CD8-positive, alpha-beta memory T cell (primary cell): ENCODE measurements around the gene CDK4. TPM values are rescaled to one million over a fixed set of nuclear protein-coding genes. Genes with fewer than 3 reads are reported as not detected.
"Not testable (repeated sequence)": the region's sequence is repeated elsewhere in the genome, so short reads cannot be mapped to it uniquely, and the experiment has no call there.

Experiments
- CTCF ChIA-PET: fragments of 350-600 bp; sonication (Branson Sonifier 250); formaldehyde crosslinking; loops from one replicate; lab custom pipeline; 2021; ENCODE audit warnings: antibody characterized with exemption; lab: Charles Lee
- POLR2A ChIA-PET: fragments of 350-600 bp; sonication (Branson Sonifier 250); formaldehyde crosslinking; loops from one replicate; lab custom pipeline; 2021; ENCODE audit warnings: antibody characterized with exemption; lab: Charles Lee
- DNase-seq, 5 donors: peaks; one replicate each; pipeline versions ENCODE4 v3.0.0 to v3.0.0-alpha.2; 2020 to 2022; ENCODE audit warnings: mixed read lengths in 1 of 5
- H3K27ac ChIP-seq: one replicate; pipeline ENCODE4 v1.7.0; 2013; ENCODE audit warnings: low read depth, mild to moderate bottlenecking, low read length, moderate library complexity
- H3K27me3 ChIP-seq: 2 replicates; pipeline ENCODE4 v1.7.0; 2013; ENCODE audit warnings: low read length, mild to moderate bottlenecking; ENCODE audit not compliant: insufficient read depth, poor library complexity, severe bottlenecking
- H3K36me3 ChIP-seq: 2 replicates; pipeline ENCODE4 v1.7.0; 2013; ENCODE audit warnings: mild to moderate bottlenecking, low read length, moderate library complexity; ENCODE audit not compliant: insufficient read depth
- H3K4me1 ChIP-seq: 2 replicates; pipeline ENCODE4 v1.7.0; 2013; ENCODE audit warnings: mild to moderate bottlenecking, low read length, moderate library complexity; ENCODE audit not compliant: insufficient read depth
- H3K4me3 ChIP-seq: 2 replicates; pipeline ENCODE4 v1.7.0; 2013; ENCODE audit warnings: mild to moderate bottlenecking, low read length
- H3K9me3 ChIP-seq: 2 replicates; pipeline ENCODE4 v1.7.0; 2013; ENCODE audit warnings: mild to moderate bottlenecking, low read length
- H3K27ac Mint-ChIP-seq, 8 donors: one replicate each; pipeline ENCODE4 v1.8.0; 2020 to 2021; ENCODE audit warnings: mixed read lengths in 8 of 8, mild to moderate bottlenecking in 6 of 8, inconsistent platforms in 3 of 8, moderate library complexity in 3 of 8
- H3K27me3 Mint-ChIP-seq, 2 donors: one replicate each; pipeline ENCODE4 v1.8.0; 2020 to 2021; ENCODE audit warnings: mixed read lengths in 2 of 2, mild to moderate bottlenecking in 1 of 2, moderate library complexity in 1 of 2
- H3K36me3 Mint-ChIP-seq, 3 donors: one replicate each; pipeline ENCODE4 v1.8.0; 2020 to 2021; ENCODE audit warnings: mixed read lengths in 3 of 3, inconsistent platforms in 1 of 3, mild to moderate bottlenecking in 1 of 3
- H3K4me1 Mint-ChIP-seq, 3 donors: one replicate each; pipeline ENCODE4 v1.8.0; 2020 to 2021; ENCODE audit warnings: mixed read lengths in 3 of 3, inconsistent platforms in 1 of 3, mild to moderate bottlenecking in 1 of 3
- H3K4me3 Mint-ChIP-seq, 7 donors: one replicate each; pipeline ENCODE4 v1.8.0; 2020 to 2021; ENCODE audit warnings: mixed read lengths in 7 of 7, mild to moderate bottlenecking in 6 of 7, moderate library complexity in 4 of 7, inconsistent platforms in 2 of 7
- H3K9me3 Mint-ChIP-seq, 5 donors: one replicate each; pipeline ENCODE4 v1.8.0; 2020 to 2022; ENCODE audit warnings: mixed read lengths in 5 of 5, mild to moderate bottlenecking in 3 of 5, moderate library complexity in 2 of 5, inconsistent platforms in 1 of 5
- polyA plus RNA-seq: library from polyadenylated mRNA; unstranded; fragments of 300-500 nt; fragmentation: Illumina TruSeq; gene quantifications from one replicate; pipeline ENCODE4 v1.2.3, GENCODE V29; 2021
- total RNA-seq, 2 experiments: library from RNA; stranded (reverse); gene quantifications; one replicate each; pipeline ENCODE4 v1.2.3, GENCODE V29; 2021

CDK4 gene
- total and polyA plus RNA-seq, 3 experiments from 2014 or later, result 76.0 to 304 (median 268) TPM

DNA sequence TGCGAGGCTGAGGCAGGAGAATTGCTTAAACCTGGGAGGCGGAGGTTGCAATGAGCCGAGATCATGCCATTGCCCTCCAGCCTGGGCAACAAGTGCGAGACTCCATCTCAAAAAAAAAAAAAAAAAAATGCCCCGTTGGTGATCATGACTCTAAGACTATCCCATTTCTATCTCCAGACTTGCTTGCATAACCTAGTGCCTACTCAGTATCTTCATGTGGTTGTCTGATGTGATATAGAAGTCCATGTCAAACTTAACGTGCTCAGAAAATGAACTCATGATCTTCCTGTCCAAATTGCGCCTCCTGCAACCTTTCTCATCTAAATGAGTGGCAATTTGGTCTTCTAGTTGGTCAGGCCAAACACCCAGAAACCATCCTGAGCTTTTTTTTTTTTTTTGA, 25.8 kb upstream of the CDK4 start:
- peaks cover 31% of the 10 kb centered on the region for H3K4me1 ChIP-seq
- POLR2A ChIA-PET, result no interaction called here

DNA sequence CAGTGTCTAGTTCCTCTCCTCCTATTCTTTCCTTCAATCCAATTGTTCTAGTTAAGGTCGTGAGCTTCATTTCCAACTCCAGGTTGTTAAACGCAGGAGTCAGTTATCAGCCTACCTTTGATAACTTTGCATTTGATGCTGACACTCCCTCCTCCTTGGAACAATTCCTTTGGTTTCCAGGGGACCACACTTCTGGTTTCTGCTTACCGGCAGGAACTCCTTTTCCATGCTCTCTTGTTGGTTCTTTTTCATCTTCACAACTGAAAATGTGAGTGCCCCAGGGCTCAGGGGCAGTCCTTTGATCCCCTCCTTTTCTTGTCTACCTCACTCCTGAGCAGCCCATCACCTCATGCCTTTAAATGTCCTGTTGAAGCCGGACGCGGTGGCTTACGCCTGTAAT, 25.3 kb upstream of the CDK4 start:
- ChIA-PET CTCF (interaction anchor here (3.6 kb wide), 1 partner anchor 12 kb away, joined by 10 read pairs; no protein-coding TSS in a partner anchor), POLR2A (no interaction called here)
- peaks cover 0 to 2% of the 10 kb centered on the region in 2 donors for H3K27me3 Mint-ChIP-seq
- Histone ChIP-seq H3K36me3 (no peaks in the 10 kb centered on the region), H3K4me3 (no peak overlapping the region), H3K9me3 (no peaks in the 10 kb centered on the region), H3K4me1 (peaks cover 35% of the 10 kb centered on the region), H3K27me3 (no peaks in the 10 kb centered on the region), H3K27ac (no peak overlapping the region)
- H3K36me3 Mint-ChIP-seq, result peaks cover 4 to 7% (median 6%) of the 10 kb centered on the region in 3 donors
- H3K4me3 Mint-ChIP-seq, result peak overlapping the region in 1 of 7 donors; percentile 55
- H3K4me1 Mint-ChIP-seq, result peaks cover 33 to 41% (median 36%) of the 10 kb centered on the region in 3 donors
- no peak for DNase-seq
- H3K27ac Mint-ChIP-seq, result peak overlapping the region in 1 of 8 donors; percentile 64
- no peaks in the 10 kb centered on the region for H3K9me3 Mint-ChIP-seq

More for the DNA sequence above, 25.8 kb upstream of the CDK4 start:
- peaks cover 37 to 44% (median 39%) of the 10 kb centered on the region in 3 donors for H3K4me1 Mint-ChIP-seq
- no peak for DNase-seq
- Histone ChIP-seq H3K27me3 (no peaks in the 10 kb centered on the region), H3K9me3 (no peaks in the 10 kb centered on the region), H3K4me3 (no peak overlapping the region), H3K27ac (no peak overlapping the region), H3K36me3 (no peaks in the 10 kb centered on the region)
- CTCF ChIA-PET, result interaction anchor here (1.2 to 3.6 kb wide), 2 partner anchors 12 to 21 kb away, joined by 5 to 10 read pairs; no protein-coding TSS in a partner anchor
- peaks cover 7 to 8% (median 8%) of the 10 kb centered on the region in 3 donors for H3K36me3 Mint-ChIP-seq
- peak overlapping the region in 1 of 8 donors; percentile 44 for H3K27ac Mint-ChIP-seq
- peak overlapping the region in 1 of 7 donors; percentile 55 for H3K4me3 Mint-ChIP-seq
- peaks cover 0 to 3% of the 10 kb centered on the region in 2 donors for H3K27me3 Mint-ChIP-seq
- H3K9me3 Mint-ChIP-seq, result no peaks in the 10 kb centered on the region

DNA sequence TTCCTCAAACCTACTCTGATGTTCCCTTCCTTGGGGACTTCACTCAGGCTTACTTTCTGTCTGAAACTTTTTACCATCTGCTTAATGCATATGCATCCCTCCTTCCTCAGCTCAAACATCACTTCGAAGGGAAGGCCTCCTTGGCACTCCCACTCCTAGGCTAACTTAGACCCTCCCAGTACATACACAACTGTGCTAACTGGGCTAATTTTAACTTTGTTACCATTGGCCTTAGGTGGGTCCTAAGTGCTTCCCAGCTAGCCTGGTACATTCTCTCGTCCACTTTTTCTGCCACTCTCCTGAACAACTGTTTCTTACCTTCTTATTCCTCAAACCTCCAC, 24.1 kb upstream of the CDK4 start:
- no peak for DNase-seq
- peaks cover 28% of the 10 kb centered on the region for H3K4me1 ChIP-seq
- peaks cover 0 to 2% of the 10 kb centered on the region in 2 donors for H3K27me3 Mint-ChIP-seq
- no peaks in the 10 kb centered on the region for H3K9me3 Mint-ChIP-seq
- H3K27me3 ChIP-seq, result no peaks in the 10 kb centered on the region
- H3K9me3 ChIP-seq, result no peaks in the 10 kb centered on the region
- no peak overlapping the region for H3K4me3 ChIP-seq
- peaks cover 31 to 39% (median 32%) of the 10 kb centered on the region in 3 donors for H3K4me1 Mint-ChIP-seq
- H3K36me3 ChIP-seq, result no peaks in the 10 kb centered on the region
- H3K4me3 Mint-ChIP-seq, result peak overlapping the region in 1 of 7 donors; percentile 57
- CTCF ChIA-PET, result interaction anchor here (1.4 kb wide), 1 partner anchor 20 kb away, joined by 5 read pairs; no protein-coding TSS in a partner anchor
- H3K27ac ChIP-seq, result no peak overlapping the region
- peak overlapping the region in 1 of 8 donors; percentile 25 for H3K27ac Mint-ChIP-seq
- peaks cover 6 to 7% (median 7%) of the 10 kb centered on the region in 3 donors for H3K36me3 Mint-ChIP-seq
- POLR2A ChIA-PET, result no interaction called here

DNA sequence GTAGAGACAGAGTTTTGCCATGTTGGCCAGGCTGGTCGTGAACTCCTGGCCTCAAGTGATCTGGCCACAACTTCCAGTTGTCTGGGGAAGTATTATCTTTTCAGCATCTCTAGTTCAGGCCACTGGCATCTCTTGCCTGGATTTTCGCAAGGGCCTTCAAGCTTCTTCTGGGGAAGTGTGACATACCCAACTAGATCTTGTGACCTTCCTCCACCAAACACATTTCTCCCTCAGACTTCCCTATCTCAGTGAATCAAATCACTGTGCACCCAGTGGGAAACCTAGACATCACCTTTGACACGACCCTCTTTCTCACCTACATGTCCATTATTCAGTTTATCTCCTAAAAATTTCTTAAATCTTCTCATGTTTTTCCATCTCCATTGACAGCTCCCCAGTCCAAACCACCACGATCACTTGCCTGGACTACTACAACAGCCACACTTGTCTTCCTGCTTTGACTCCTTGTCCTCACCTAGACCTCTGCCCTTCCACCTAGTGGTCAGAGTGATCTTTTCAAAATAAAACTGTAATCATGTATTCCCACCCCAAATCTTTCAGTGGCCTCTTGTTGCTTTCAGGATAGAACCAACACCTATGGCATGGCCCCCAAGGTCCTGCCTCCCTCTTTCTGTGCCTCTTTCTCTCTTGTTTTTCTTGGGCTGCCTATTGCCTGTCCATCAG, 23.6 kb upstream of the CDK4 start:
- Histone ChIP-seq H3K4me3 (no peak overlapping the region), H3K36me3 (no peaks in the 10 kb centered on the region), H3K27me3 (no peaks in the 10 kb centered on the region), H3K4me1 (peaks cover 24% of the 10 kb centered on the region), H3K9me3 (no peaks in the 10 kb centered on the region), H3K27ac (no peak overlapping the region)
- CTCF ChIA-PET, result interaction anchor here (1.4 kb wide), 1 partner anchor 19 kb away, joined by 5 read pairs; no protein-coding TSS in a partner anchor
- Mint-ChIP-seq H3K4me1 (peaks cover 27 to 39% (median 31%) of the 10 kb centered on the region in 3 donors), H3K27me3 (peaks cover 0 to 2% of the 10 kb centered on the region in 2 donors), H3K36me3 (peaks cover 6 to 7% (median 7%) of the 10 kb centered on the region in 3 donors), H3K9me3 (no peaks in the 10 kb centered on the region), H3K4me3 (peak overlapping the region in 3 of 7 donors; percentile 5 to 57 (median 5)), H3K27ac (peak overlapping the region in 3 of 8 donors; percentile 2 to 25 (median 18))
- POLR2A ChIA-PET, result interaction anchor here (0.8 kb wide), 1 partner anchor 54 kb away, joined by 3 read pairs; no protein-coding TSS in a partner anchor
- no peak for DNase-seq

DNA sequence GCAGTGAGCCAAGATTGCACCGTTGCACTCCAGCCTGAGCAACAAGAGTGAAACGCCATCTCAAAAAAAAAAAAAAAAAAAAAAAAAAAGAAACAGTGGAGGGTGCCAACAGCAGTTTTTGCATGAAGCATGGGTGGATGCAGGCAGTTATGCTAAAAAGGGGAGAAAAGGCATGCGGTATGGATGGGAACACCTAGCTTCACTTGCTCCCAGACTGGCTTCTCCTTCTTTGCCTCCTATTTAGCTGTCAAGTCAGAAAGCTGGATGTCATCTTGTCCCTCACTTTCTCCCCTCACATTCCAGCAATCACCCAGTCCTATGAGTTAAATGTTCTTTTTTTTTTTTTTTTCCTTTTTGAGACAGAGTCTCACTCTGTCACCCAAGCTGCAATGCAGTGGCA, 22.9 kb upstream of the CDK4 start:
- H3K4me1 ChIP-seq, result peaks cover 17% of the 10 kb centered on the region
- peaks cover 7% of the 10 kb centered on the region in 3 donors for H3K36me3 Mint-ChIP-seq
- no peaks in the 10 kb centered on the region for H3K36me3 ChIP-seq
- no peaks in the 10 kb centered on the region for H3K9me3 Mint-ChIP-seq
- ChIA-PET CTCF (interaction anchor here (1.4 kb wide), 1 partner anchor 19 kb away, joined by 5 read pairs; no protein-coding TSS in a partner anchor), POLR2A (interaction anchor here (0.8 kb wide), 1 partner anchor 53 kb away, joined by 3 read pairs; no protein-coding TSS in a partner anchor)
- no peak overlapping the region for H3K27ac ChIP-seq
- no peak for DNase-seq
- peak overlapping the region in 1 of 8 donors; percentile 89 for H3K27ac Mint-ChIP-seq
- H3K27me3 ChIP-seq, result no peaks in the 10 kb centered on the region
- no peaks in the 10 kb centered on the region for H3K9me3 ChIP-seq
- no peak overlapping the region for H3K4me3 ChIP-seq
- peaks cover 0 to 2% of the 10 kb centered on the region in 2 donors for H3K27me3 Mint-ChIP-seq
- peaks cover 25 to 33% (median 30%) of the 10 kb centered on the region in 3 donors for H3K4me1 Mint-ChIP-seq
- peak overlapping the region in 1 of 7 donors; percentile 57 for H3K4me3 Mint-ChIP-seq

DNA sequence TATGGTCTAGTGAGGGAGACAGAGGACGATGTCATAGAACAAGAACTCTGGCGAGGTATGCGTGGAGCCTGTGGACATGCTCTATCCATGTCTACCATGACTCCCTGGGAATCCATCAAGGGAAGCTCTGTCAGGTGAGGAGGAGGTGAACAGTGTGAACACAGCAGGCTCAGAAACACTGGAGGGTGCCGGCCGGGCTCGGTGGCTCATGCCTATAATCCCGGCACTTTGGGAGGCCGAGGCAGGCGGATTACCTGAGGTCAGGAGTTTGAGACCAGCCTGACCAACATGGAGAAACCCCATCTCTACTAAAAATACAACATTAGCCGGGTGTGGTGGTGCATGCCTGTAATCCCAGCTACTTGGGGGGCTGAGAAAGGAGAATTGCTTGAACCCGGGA, 22.5 kb upstream of the CDK4 start:
- H3K4me3 ChIP-seq, H3K27me3 ChIP-seq, H3K9me3 Mint-ChIP-seq, H3K27me3 Mint-ChIP-seq, POLR2A ChIA-PET, DNase-seq, H3K27ac Mint-ChIP-seq, H3K36me3 ChIP-seq, CTCF ChIA-PET, H3K27ac ChIP-seq, H3K9me3 ChIP-seq: not testable (repeated sequence)
- H3K4me1 ChIP-seq, result peaks cover 13% of the 10 kb centered on the region
- Mint-ChIP-seq H3K36me3 (peaks cover 7 to 10% (median 8%) of the 10 kb centered on the region in 3 donors), H3K4me3 (peak overlapping the region in 2 of 7 donors; percentile 44 to 51), H3K4me1 (peaks cover 22 to 28% (median 25%) of the 10 kb centered on the region in 3 donors)

DNA sequence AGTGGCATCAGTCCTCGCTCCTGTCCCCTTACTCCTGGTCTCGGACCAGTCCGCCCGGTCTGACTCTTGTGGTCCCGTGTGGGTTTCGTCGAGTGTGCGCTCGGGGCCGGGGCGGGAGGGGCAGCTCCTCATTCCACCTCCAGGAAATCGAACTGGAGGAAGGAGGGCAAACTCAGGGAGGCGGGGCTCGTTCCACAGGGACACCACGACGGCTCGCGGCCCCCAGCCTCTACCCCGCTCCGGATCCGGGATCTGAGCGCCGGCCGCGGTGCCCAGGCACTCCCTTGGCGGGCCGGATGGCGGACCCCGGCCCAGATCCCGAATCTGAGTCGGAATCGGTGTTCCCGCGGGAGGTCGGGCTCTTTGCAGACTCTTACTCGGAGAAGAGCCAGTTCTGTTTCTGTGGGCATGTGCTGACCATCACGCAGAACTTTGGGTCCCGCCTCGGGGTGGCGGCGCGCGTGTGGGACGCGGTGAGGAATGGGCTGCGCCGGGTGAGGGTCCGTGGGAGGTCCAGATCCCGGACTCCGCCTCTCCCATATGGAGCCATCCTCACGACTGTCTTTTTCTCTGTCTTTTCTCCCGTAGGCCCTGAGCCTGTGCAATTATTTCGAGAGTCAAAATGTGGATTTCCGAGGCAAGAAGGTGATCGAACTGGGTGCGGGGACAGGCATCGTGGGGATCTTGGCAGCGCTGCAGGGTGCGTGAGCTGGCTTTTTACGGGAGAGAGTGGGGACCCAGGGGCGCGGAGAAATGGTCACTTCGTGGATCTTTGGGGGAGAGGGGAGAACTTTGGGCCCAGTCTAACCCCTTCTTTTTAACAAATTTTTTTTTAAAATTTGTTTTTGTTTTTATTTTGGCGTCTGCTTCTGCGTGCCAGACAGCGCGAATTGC, 20.6 kb upstream of the CDK4 start, which contains the start of gene EEF1AKMT3:
Gene EEF1AKMT3 (plus strand): TSS at position 186 of the 894 bp plus-strand sequence. CDS start 111 bp downstream, at position 297.
- ChIA-PET CTCF (interaction anchor here (0.9 to 2.2 kb wide), 5 partner anchors 9 to 130 kb away, joined by 3 to 14 read pairs (median 3); partner anchors contain the start of gene TSFM), POLR2A (interaction anchor here (0.5 to 1.3 kb wide), 6 partner anchors 9 to 1300 kb away, joined by 4 to 6 read pairs (median 6); partner anchors contain the start of genes ATP23, TSFM and TSPAN31)
- peak within 1 kb of the TSS; percentile 92 to 99 (median 98) for H3K27ac Mint-ChIP-seq
- peak within 1 kb of the TSS; percentile 93 to 99 (median 96) for H3K4me3 Mint-ChIP-seq
- no peaks in the 10 kb centered on the region for H3K9me3 ChIP-seq
- H3K27me3 ChIP-seq, result no peaks in the 10 kb centered on the region
- peak within 1 kb of the TSS; percentile 89 for H3K27ac ChIP-seq
- peak in 3 of 5 donors; percentile 30 to 60 (median 33) for DNase-seq
- no peaks in the 10 kb centered on the region for H3K36me3 ChIP-seq
- H3K27me3 Mint-ChIP-seq, result peaks cover 0 to 2% of the 10 kb centered on the region in 2 donors
- no peaks in the 10 kb centered on the region for H3K9me3 Mint-ChIP-seq
- peaks cover 7 to 18% (median 14%) of the 10 kb centered on the region in 3 donors for H3K36me3 Mint-ChIP-seq
- H3K4me3 ChIP-seq, result peak within 1 kb of the TSS; percentile 93
- peaks cover 12% of the 10 kb centered on the region for H3K4me1 ChIP-seq
- peaks cover 19 to 22% (median 21%) of the 10 kb centered on the region in 3 donors for H3K4me1 Mint-ChIP-seq
